SKM-1 treated with dmso at 0.1 percent for 144 hours (cell line): ENCODE data around the gene LYRM9.
"Not testable (repeated sequence)": the region's sequence is repeated elsewhere in the genome, so short reads cannot be mapped to it uniquely, and the experiment has no call there.

ENCODE experiments used
- DNase-seq: peaks from one replicate; lab custom pipeline; 2025; ENCODE audit not compliant: unreplicated experiment; lab: John Stamatoyannopoulos, UW

LYRM9 gene

GRCh38 chr17:27878776-27879562 lies 14.2 kb downstream of the LYRM9 start:
- no peak for DNase-seq

DNA sequence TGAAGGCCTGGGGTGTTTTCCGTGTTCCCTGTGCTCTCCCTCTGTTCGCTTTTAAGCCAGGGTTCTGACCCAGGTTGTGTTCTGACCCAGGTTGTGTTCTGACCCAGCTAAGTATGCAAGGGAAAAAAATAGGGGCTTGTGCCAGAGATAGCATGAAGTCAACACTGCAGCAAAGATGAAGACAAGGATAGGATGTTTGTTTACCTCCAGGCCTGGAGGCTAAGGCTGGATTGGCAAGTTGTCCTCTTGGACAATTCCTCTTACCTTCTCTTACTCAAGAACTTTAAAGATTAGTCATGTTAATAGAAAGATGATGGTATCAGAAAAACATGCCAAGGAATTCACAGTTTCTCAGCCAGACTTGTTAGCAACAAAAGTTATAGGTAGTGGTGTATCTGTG lies 19.4 kb downstream of the LYRM9 start:
- no peak for DNase-seq

DNA sequence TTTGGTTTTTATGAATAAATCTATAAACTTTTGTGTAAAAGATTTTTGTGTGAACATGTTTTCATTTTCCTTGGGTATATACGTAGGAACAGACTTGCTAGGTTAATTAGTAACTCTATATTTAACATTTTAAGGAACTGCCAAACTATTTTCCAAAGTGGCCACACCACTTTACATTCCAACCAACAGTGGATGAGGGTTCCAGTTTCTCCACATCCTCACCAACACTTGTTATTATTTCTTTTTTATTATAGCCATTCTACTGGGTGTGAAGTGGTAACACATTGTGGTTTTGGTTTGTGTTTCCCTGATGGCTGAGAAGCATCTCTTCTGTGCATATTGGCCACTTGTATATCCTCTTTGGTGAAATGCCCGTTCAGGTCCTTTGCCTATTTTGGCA lies 20.0 kb downstream of the LYRM9 start:
- DNase-seq = no peak

DNA sequence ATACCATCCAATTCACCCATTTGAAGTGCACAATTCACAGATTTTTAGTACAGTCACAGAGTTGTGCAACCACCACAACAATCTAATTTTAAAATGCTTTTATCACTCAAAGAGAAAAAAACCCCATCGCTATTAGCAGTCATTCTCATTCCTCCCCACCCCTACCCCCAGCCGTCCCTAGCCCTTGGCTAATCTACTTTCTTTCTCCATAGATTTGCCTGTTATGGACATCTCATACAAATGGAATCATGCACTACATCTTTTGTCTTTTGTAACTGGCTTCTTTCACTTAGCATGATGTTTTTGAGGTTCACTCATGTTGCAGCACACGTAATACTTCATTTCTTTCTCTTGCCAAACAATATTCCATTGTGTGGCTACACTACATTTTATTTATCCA lies 20.4 kb downstream of the LYRM9 start:
- DNase-seq = no peak

DNA sequence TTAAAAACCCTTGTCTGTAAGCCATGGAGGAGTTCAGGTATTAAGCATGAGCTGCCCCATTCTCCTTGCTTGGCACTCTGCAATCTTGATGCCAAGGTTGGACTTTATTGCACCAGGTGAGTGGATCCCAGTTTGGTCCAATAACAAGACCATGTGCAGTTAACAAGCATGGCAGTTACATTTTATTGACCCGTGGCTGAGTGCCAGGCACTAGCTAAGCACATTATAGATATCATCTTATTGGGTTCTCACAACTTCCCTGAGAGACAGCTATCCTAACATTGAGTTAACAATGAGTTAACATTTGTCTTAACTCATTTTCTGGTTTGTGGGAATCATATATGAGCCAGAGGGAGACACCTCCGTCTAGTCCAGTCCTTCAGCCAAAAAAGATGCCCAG lies 21.8 kb downstream of the LYRM9 start:
- no peak for DNase-seq

GRCh38 chr17:27870345-27870744 lies 22.8 kb downstream of the LYRM9 start:
- DNase-seq = no peak

DNA sequence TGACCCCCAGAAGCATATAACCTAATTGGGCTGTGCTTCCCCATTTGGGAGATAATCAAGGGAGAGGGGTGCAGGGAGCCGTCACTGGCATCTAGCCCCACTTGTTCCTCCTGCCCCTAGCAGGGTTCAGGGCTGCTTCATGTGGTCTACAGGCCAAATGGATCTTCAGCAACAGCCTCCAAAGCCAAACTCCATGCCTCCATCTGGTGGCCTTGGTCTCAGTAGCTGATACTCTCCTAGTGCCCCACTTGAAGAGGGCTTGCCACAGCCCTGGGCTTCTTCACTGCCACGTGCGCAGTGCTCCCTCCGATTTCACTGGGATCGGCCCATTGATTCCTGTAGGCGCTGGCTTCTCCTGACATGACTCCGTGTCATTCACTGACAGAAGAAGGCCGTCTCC lies 24.6 kb downstream of the LYRM9 start:
- DNase-seq = no peak

GRCh38 chr17:27862840-27863239 lies 30.3 kb downstream of the LYRM9 start:
- DNase-seq = no peak

- no peak for DNase-seq
Measured at GRCh38 chr17:27862004-27862403, 31.2 kb downstream of the LYRM9 start.

- DNase-seq = no peak
Measured at GRCh38 chr17:27860971-27861664, 32.0 kb downstream of the LYRM9 start.

- no peak for DNase-seq
Measured at GRCh38 chr17:27858621-27859305, 34.4 kb downstream of the LYRM9 start.

DNA sequence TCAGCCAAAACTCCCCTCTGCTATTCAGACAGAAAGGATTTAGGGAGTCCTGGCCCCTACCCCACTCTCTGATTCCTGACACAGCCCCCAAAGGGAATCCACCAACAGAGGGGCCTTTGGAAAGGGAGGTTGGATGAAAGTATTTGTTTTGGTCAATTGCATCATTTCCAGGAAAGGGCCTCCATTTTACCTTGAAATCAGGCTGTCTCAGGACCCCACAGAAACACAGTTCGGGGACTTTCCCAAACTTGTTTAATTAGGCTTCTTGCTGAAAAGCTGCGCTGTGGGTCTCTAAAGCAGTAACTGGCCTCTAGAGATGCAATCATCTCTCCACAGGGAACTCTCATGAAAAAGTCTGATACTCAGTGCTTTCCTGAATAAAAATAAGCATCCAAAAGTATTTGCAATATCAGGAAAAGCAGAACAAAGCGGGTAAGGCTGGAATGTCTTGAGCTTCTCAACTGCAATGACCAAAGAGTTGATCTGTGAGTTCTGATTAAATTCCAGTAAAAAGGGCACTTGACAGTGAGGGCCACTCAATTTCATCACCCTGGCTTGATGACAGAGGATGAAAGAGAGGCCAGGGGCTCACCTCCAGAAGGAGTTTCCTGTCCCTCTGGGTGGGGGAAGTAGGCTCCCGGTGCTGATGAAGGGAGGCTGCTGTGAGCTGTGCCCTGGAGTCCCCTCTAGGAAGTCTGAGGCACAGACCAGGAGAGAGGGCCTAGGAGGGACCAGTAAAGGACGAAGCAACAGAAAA lies 36.3 kb downstream of the LYRM9 start:
- DNase-seq = no peak

DNA sequence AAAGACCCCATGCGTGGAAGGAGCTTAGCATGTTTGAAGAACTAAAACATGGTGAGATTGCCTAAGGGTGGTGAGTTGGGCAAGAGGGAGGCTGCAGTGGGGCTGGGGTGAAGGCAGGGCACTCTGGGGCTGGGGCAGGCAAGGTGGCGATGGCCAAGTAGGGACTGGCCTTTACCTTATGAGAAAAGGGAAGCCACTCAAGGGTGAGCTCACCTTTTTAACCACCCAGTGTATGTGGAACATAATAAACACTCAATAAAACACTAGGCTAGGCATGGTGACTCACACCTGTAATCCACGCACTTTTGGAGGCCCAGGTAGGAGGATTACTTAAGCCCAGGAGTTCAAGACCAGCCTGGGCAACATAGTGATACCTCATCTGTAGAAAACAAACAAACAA lies 37.7 kb downstream of the LYRM9 start:
- no peak for DNase-seq

- no peak for DNase-seq
Measured at GRCh38 chr17:27854163-27854562, 39.0 kb downstream of the LYRM9 start.

DNA sequence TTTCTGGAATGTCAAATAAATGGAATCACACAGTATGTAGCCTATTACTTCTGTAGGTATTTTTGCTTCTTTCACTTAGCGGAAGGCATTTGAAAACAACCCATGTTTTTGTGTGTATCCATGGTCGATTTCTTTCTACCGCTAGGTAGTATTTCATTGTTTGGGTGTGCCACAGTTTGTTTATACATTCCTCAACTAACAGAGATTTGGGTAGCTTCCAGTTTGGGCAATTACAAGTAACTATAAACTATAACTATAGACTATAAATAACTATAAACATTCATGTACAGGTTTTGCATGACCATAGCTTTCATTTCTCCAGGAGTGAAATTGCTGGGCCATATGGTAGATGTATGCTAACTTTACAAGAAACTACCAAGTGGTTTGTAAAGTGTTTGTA lies 40.1 kb downstream of the LYRM9 start:
- DNase-seq = no peak

GRCh38 chr17:27849474-27850185 lies 43.5 kb downstream of the LYRM9 start:
- DNase-seq = no peak

- DNase-seq = no peak
Measured at GRCh38 chr17:27848931-27849330, 44.2 kb downstream of the LYRM9 start.

- DNase-seq = not testable (repeated sequence)
Measured at GRCh38 chr17:27846808-27847307, 46.3 kb downstream of the LYRM9 start.

DNA sequence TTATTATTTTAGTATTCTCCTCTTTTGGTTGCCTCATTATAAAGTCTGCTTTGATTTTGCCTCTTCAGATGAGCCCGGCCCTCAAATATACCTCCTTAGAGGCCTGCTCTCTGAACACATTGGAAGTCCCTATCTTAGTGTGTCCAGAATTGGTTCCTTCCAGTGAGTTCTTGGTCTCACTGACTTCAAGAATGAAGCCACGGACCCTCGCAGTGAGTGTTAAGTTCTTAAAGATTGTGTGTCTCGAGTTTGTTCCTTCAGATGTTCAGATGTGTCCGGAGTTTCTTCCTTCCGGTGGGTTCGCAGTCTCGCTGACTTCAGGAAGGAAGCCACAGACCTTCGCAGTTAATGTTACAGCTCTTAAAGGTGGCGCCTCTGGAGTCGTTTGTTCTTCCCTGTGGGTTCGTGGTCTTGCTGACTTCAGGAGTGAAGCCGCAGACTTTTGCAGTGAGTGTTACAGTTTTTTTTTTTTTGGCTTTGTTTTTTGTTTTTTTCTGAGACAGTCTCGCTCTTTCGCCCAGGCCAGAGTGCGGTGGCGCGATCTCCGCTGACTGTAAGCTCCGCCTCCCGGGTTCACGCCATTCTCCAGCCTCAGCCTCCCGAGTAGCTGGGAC lies 47.0 kb downstream of the LYRM9 start:
- no peak for DNase-seq
